ENCODE measurements around the gene KCNJ12.

DNA sequence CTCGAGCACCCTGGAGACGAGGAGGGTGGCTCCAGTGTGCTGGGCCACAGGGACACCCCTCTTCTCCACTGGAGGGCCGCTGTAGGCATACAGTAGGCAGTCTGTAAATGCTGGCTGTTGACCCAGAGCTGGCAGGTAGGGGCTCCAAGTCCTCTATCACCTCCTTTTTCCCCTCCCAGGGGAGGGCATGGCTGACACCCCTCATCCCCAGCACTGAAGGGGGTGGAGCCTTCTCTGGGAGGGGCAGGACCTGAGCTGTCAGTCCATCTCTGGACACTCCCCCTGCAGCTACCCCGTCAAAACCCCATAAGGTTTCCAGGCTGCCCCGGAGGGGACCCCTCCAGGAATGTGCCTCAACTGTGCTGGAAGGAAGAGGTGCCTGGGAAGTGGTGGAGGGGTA lies 2.4 kb downstream of the KCNJ12 start:
- TF ChIP-seq SUZ12 (IDR thresholded peaks at IDR 0.05) (no peak), LEF1 (IDR thresholded peaks at IDR 0.05; ENCODE audit: borderline replicate concordance) (no peak), NFRKB (IDR thresholded peaks at IDR 0.05) (no peak), L3MBTL2 (conservative IDR thresholded peaks at IDR 0.05) (no peak), ARNT (IDR thresholded peaks at IDR 0.05) (no peak), BHLHE40 (IDR thresholded peaks at IDR 0.05; ENCODE audit: borderline replicate concordance) (no peak), SP1 (IDR thresholded peaks at IDR 0.05) (no peak), FOXA1 (IDR thresholded peaks at IDR 0.05) (no peak), ZNF384 (IDR thresholded peaks at IDR 0.05) (no peak), CTBP1 (IDR thresholded peaks at IDR 0.05; ENCODE audit: borderline replicate concordance) (no peak), ELF4 (IDR thresholded peaks at IDR 0.05) (no peak), HDGF (IDR thresholded peaks at IDR 0.05; ENCODE audit: borderline replicate concordance) (no peak), FOXM1 (IDR thresholded peaks at IDR 0.05; ENCODE audit: borderline replicate concordance) (no peak)
- TF ChIP-seq, protein P1, sequence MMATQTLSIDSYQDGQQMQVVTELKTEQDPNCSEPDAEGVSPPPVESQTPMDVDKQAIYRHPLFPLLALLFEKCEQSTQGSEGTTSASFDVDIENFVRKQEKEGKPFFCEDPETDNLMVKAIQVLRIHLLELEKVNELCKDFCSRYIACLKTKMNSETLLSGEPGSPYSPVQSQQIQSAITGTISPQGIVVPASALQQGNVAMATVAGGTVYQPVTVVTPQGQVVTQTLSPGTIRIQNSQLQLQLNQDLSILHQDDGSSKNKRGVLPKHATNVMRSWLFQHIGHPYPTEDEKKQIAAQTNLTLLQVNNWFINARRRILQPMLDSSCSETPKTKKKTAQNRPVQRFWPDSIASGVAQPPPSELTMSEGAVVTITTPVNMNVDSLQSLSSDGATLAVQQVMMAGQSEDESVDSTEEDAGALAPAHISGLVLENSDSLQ (IDR thresholded peaks at IDR 0.05) = peak; percentile 46; the same call in 1 of the 2 replicates

Measured in HEK293T (cell line).